Jurkat, Clone E6-1 (cell line): ENCODE results near the gene LCAT.
"Not testable (repeated sequence)": the region's sequence is repeated elsewhere in the genome, so short reads cannot be mapped to it uniquely, and the experiment has no call there.

Source experiments
- DNase-seq: peaks from one replicate; pipeline ENCODE4 v3.0.0-alpha.2; 2011; ENCODE audit warnings: low read depth, low spot score
- H3K4me3 ChIP-seq: 2 replicates; pipeline ENCODE4 v1.5.1; 2011; ENCODE audit warnings: mild to moderate bottlenecking, low read length, control low read depth, moderate library complexity

Gene LCAT

GRCh38 chr16:67953641-67954375 lies 9.9 kb upstream of the LCAT start:
- no peak overlapping the region for H3K4me3 ChIP-seq
- DNase-seq, result no peak

GRCh38 chr16:67951485-67951884 lies 7.6 kb upstream of the LCAT start:
- no peak overlapping the region for H3K4me3 ChIP-seq
- no peak for DNase-seq

GRCh38 chr16:67950335-67950843 lies 6.5 kb upstream of the LCAT start:
- DNase-seq, result no peak

GRCh38 chr16:67949645-67950044 lies 5.7 kb upstream of the LCAT start:
- no peak for DNase-seq
- H3K4me3 ChIP-seq, result no peak overlapping the region

More at GRCh38 chr16:67950335-67950843, 6.5 kb upstream of the LCAT start:
- H3K4me3 ChIP-seq, result no peak overlapping the region

GRCh38 chr16:67948015-67948414 lies 4.1 kb upstream of the LCAT start:
- H3K4me3 ChIP-seq, result no peak overlapping the region
- DNase-seq, result no peak

GRCh38 chr16:67946966-67947558 lies 3.1 kb upstream of the LCAT start:
- DNase-seq, result no peak
- no peak overlapping the region for H3K4me3 ChIP-seq

- DNase-seq, result no peak
- H3K4me3 ChIP-seq, result no peak overlapping the region
These were observed 2.2 kb upstream of the LCAT start for GRCh38 chr16:67946128-67946569.

GRCh38 chr16:67945392-67945933 lies 1.5 kb upstream of the LCAT start:
- no peak for DNase-seq
- no peak overlapping the region for H3K4me3 ChIP-seq

- no peak for DNase-seq
These were observed 921 bp upstream of the LCAT start for GRCh38 chr16:67944690-67945391.

GRCh38 chr16:67943256-67943618 lies 683 bp downstream of the LCAT start:
- H3K4me3 ChIP-seq, result no peak overlapping the region
- no peak for DNase-seq

More at GRCh38 chr16:67944690-67945391, 921 bp upstream of the LCAT start:
- H3K4me3 ChIP-seq, result no peak overlapping the region

GRCh38 chr16:67942510-67943255 lies 1.2 kb downstream of the LCAT start:
- no peak overlapping the region for H3K4me3 ChIP-seq
- DNase-seq, result no peak

GRCh38 chr16:67942200-67942509 lies 1.8 kb downstream of the LCAT start:
- no peak overlapping the region for H3K4me3 ChIP-seq
- no peak for DNase-seq

- no peak for DNase-seq
- H3K4me3 ChIP-seq, result no peak overlapping the region
These were observed 2.3 kb downstream of the LCAT start for GRCh38 chr16:67941469-67942199.

GRCh38 chr16:67940446-67941089 lies 3.4 kb downstream of the LCAT start:
- DNase-seq, result no peak
- H3K4me3 ChIP-seq, result no peak overlapping the region

- peak; percentile 59 for DNase-seq
- no peak overlapping the region for H3K4me3 ChIP-seq
These were observed 4.1 kb downstream of the LCAT start for GRCh38 chr16:67939507-67940445.

- peak overlapping the region; percentile 96; the same call in 1 of the 2 replicates for H3K4me3 ChIP-seq
- DNase-seq, result not testable (repeated sequence)
These were observed 6.2 kb downstream of the LCAT start for GRCh38 chr16:67937713-67938112.
